ENCODE measurements around the gene ZFYVE21.

The ZFYVE21 gene

DNA sequence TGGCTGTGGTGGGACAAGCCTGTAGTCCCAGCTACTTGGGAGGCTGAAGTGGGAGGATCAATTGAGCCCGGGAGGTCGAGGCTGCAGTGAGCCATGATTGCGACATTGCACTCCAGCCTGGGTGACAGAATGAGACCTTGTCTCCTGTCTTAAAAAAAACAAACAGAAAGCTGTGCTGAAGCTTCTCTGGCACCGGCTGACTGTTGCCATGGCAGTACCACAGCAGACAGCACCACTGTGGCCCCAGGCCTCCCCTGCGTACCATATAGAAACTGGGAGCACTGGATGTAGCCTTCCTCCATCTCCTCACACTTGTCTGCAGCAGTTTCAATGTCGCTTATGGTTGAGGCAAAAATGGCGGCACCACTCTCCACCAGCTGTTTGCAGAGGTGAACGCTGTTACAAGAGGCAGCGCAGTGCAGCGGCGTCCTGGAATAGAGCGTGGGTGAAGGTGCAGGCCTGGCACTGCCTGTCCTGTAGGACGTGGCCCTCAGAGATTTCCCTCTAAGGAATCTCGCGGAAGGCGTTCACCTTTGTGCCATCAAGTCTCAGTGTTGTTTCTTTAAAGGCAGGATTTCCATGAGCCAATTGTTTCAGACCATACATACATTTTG lies 21.9 kb downstream of the ZFYVE21 start:
- ChIA-PET POLR2A (no interaction called here), CTCF (interaction anchor here (1.2 kb wide), 1 partner anchor 9 kb away, joined by 3 read pairs; no protein-coding TSS in a partner anchor)
- Histone ChIP-seq H3K9me3 (ENCODE audit: control extremely low read depth in 1 of 5, control insufficient read depth in 4 of 5, insufficient read depth in 2 of 5, low read depth in 1 of 5, low read length in 4 of 5) (no peaks in the 10 kb centered on the region), H3K4me1 (ENCODE audit: control extremely low read depth in 1 of 4, control insufficient read depth in 4 of 4, insufficient read depth in 4 of 4, low read length in 3 of 4) (peaks cover 0 to 7% (median 1%) of the 10 kb centered on the region in 4 experiments), H3K27me3 (replicated peaks in 2 of 5; ENCODE audit: control insufficient read depth in 4 of 5, insufficient read depth in 5 of 5, low read length in 4 of 5) (no peaks in the 10 kb centered on the region), H3K4me3 (ENCODE audit: control insufficient read depth in 1 of 7, extremely low read depth in 1 of 7, insufficient read depth in 4 of 7, low read depth in 2 of 7, low read length in 6 of 7) (no peak overlapping the region), H3K36me3 (ENCODE audit: control insufficient read depth in 4 of 4, insufficient read depth in 4 of 4, low read length in 3 of 4) (peaks cover 2 to 31% (median 15%) of the 10 kb centered on the region in 4 experiments), H3K27ac (ENCODE audit: insufficient read depth in 1 of 2, low read depth in 1 of 2, low read length in 2 of 2, poor library complexity in 1 of 2, severe bottlenecking in 2 of 2) (no peak overlapping the region)
- no peak for DNase-seq
- WGBS (ENCODE audit: insufficient coverage): 97% methylated on average over 14 of the region's 16 CpGs

DNA sequence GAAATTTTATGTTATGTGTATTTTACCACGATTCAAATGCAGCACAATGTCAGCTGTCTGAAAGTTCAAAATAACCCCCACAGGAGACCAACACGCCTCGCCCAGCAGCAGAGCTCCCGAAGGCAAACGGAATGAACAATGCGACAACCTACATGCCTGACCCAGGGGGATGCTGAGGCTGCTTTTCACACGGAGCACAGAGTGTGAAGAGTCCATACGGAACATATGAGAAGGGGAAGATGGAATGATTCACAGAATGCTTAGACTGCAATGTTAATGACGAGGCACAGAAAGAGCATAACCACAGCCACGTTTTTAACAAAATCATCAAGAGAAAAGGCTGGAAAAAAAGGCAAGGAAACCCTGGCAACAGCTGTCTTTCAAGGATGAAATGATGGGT lies 22.6 kb downstream of the ZFYVE21 start:
- no peaks in the 10 kb centered on the region for H3K9me3 ChIP-seq (ENCODE audit: control extremely low read depth in 1 of 5, control insufficient read depth in 4 of 5, insufficient read depth in 2 of 5, low read depth in 1 of 5, low read length in 4 of 5)
- peaks cover 0 to 7% (median 1%) of the 10 kb centered on the region in 4 experiments for H3K4me1 ChIP-seq (ENCODE audit: control extremely low read depth in 1 of 4, control insufficient read depth in 4 of 4, insufficient read depth in 4 of 4, low read length in 3 of 4)
- DNase-seq: no peak
- H3K27me3 ChIP-seq (replicated peaks in 2 of 5; ENCODE audit: control insufficient read depth in 4 of 5, insufficient read depth in 5 of 5, low read length in 4 of 5): no peaks in the 10 kb centered on the region
- CTCF ChIA-PET: no interaction called here
- POLR2A ChIA-PET: no interaction called here
- H3K36me3 ChIP-seq (ENCODE audit: control insufficient read depth in 4 of 4, insufficient read depth in 4 of 4, low read length in 3 of 4): peaks cover 0 to 26% (median 9%) of the 10 kb centered on the region in 4 experiments
- no peak overlapping the region for H3K27ac ChIP-seq (ENCODE audit: insufficient read depth in 1 of 2, low read depth in 1 of 2, low read length in 2 of 2, poor library complexity in 1 of 2, severe bottlenecking in 2 of 2)
- 97% methylated on average over 4 of the region's 10 CpGs for WGBS (ENCODE audit: insufficient coverage)
- no peak overlapping the region for H3K4me3 ChIP-seq (ENCODE audit: control insufficient read depth in 1 of 7, extremely low read depth in 1 of 7, insufficient read depth in 4 of 7, low read depth in 2 of 7, low read length in 6 of 7)

DNA sequence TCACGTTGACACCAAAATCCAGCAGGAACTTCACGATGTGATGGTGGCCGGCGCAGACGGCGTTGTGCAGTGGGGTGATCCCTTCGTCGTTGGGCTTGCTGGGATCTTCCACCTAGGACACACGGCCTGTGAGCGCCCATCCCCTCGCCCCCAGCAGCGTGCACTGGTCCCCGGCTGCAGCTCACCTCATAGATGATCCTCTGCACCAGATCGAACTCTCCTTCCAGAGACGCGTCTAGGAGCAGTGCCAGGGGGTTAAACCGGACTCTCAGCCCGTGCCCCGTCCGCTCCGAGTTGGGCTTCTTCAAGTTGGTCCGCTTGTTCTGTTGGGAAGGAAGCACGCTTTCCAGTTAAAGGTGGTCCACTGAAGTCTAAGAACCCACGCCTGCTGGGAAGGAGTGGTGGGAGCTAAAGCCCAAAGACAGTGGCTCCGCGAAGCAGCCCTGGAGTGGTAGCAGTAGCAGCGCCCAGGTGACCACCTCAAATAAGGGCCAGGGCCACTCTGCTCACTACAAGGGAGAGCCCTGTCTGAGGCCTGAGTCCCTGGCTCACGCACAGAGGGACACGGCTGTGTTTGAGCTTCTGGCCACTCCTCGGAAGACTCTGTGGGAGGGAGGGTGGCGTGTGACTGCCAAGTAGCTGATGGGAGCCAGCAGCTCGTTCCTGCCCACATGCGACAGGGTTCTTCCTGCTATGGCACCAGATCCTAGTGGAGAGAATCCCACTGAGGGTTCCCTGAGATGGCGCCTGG lies 23.3 kb downstream of the ZFYVE21 start:
- 95% methylated on average over 33 of the region's 34 CpGs for WGBS (ENCODE audit: insufficient coverage)
- ChIA-PET CTCF (interaction anchor here (1.2 kb wide), 1 partner anchor 13 kb away, joined by 3 read pairs; no protein-coding TSS in a partner anchor), POLR2A (no interaction called here)
- no peak overlapping the region for H3K4me3 ChIP-seq (ENCODE audit: control insufficient read depth in 1 of 7, extremely low read depth in 1 of 7, insufficient read depth in 4 of 7, low read depth in 2 of 7, low read length in 6 of 7)
- H3K9me3 ChIP-seq (ENCODE audit: control extremely low read depth in 1 of 5, control insufficient read depth in 4 of 5, insufficient read depth in 2 of 5, low read depth in 1 of 5, low read length in 4 of 5): no peaks in the 10 kb centered on the region
- peaks cover 0 to 19% (median 6%) of the 10 kb centered on the region in 4 experiments for H3K36me3 ChIP-seq (ENCODE audit: control insufficient read depth in 4 of 4, insufficient read depth in 4 of 4, low read length in 3 of 4)
- H3K4me1 ChIP-seq (ENCODE audit: control extremely low read depth in 1 of 4, control insufficient read depth in 4 of 4, insufficient read depth in 4 of 4, low read length in 3 of 4): peaks cover 0 to 7% (median 1%) of the 10 kb centered on the region in 4 experiments
- H3K27ac ChIP-seq (ENCODE audit: insufficient read depth in 1 of 2, low read depth in 1 of 2, low read length in 2 of 2, poor library complexity in 1 of 2, severe bottlenecking in 2 of 2): no peak overlapping the region
- DNase-seq: no peak
- H3K27me3 ChIP-seq (replicated peaks in 2 of 5; ENCODE audit: control insufficient read depth in 4 of 5, insufficient read depth in 5 of 5, low read length in 4 of 5): no peaks in the 10 kb centered on the region

DNA sequence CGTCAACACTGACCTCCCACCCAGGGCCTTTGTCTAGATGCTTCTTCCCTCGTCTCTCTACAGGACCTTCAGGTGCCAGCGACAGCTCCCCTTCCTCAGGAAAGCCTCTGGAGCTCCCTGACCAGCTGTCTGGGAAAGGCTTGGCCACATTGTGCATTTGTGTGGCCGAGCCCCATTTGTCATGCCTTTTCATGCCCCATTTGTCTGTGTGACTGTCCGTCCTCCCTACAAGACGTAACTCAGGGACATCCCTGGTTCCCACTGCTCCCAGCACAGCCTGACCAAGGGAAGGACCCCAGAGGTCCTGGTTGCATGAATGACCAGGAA lies 23.8 kb downstream of the ZFYVE21 start:
- ChIA-PET CTCF (interaction anchor here (1.2 kb wide), 1 partner anchor 12 kb away, joined by 3 read pairs; no protein-coding TSS in a partner anchor), POLR2A (no interaction called here)
- DNase-seq: no peak
- H3K4me3 ChIP-seq (ENCODE audit: control insufficient read depth in 1 of 7, extremely low read depth in 1 of 7, insufficient read depth in 4 of 7, low read depth in 2 of 7, low read length in 6 of 7): no peak overlapping the region
- WGBS (ENCODE audit: insufficient coverage): 96% methylated on average over 6 of the region's 6 CpGs
- no peak overlapping the region for H3K27ac ChIP-seq (ENCODE audit: insufficient read depth in 1 of 2, low read depth in 1 of 2, low read length in 2 of 2, poor library complexity in 1 of 2, severe bottlenecking in 2 of 2)
- no peaks in the 10 kb centered on the region for H3K27me3 ChIP-seq (replicated peaks in 2 of 5; ENCODE audit: control insufficient read depth in 4 of 5, insufficient read depth in 5 of 5, low read length in 4 of 5)
- H3K9me3 ChIP-seq (ENCODE audit: control extremely low read depth in 1 of 5, control insufficient read depth in 4 of 5, insufficient read depth in 2 of 5, low read depth in 1 of 5, low read length in 4 of 5): no peaks in the 10 kb centered on the region
- peaks cover 0 to 14% (median 3%) of the 10 kb centered on the region in 4 experiments for H3K36me3 ChIP-seq (ENCODE audit: control insufficient read depth in 4 of 4, insufficient read depth in 4 of 4, low read length in 3 of 4)
- peaks cover 0 to 7% (median 1%) of the 10 kb centered on the region in 4 experiments for H3K4me1 ChIP-seq (ENCODE audit: control extremely low read depth in 1 of 4, control insufficient read depth in 4 of 4, insufficient read depth in 4 of 4, low read length in 3 of 4)

DNA sequence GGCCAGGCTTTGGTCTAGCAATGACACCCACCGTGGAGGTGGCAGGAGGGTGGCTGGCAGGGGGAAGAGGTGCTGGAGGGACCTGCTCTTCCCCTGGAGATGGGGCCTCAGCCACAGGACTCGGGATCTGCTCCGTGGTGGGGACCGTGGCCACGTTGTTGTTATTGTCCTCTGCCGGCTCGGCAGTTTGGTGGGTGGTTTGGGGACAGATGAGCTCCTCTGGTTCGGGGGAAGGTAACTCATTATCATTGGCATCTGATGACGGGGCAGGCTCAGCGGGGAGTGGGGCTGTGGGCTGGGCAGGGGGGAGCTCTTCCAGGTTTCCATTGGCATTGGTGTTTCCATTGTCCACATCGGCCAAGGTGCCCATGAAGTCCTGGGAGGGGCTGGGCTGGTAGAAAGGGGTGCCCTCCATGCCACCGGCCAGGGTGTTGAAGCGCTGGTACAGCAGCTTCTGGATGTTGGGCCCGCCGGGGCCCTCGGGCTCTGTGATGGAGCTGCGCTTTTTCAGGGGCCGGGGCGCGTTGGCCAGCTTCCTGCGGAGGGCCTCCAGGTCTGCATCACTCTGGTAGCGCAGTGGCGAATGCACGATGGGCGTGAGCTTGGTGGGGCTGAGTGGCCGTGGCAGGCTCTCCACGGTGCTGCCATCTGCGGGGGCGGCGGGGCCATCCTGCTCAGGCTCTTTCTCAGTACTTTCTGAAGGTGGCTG lies 24.3 kb downstream of the ZFYVE21 start:
- Histone ChIP-seq H3K4me1 (ENCODE audit: control extremely low read depth in 1 of 4, control insufficient read depth in 4 of 4, insufficient read depth in 4 of 4, low read length in 3 of 4) (peaks cover 0 to 7% (median 1%) of the 10 kb centered on the region in 4 experiments), H3K27ac (ENCODE audit: insufficient read depth in 1 of 2, low read depth in 1 of 2, low read length in 2 of 2, poor library complexity in 1 of 2, severe bottlenecking in 2 of 2) (no peak overlapping the region), H3K27me3 (replicated peaks in 2 of 5; ENCODE audit: control insufficient read depth in 4 of 5, insufficient read depth in 5 of 5, low read length in 4 of 5) (no peaks in the 10 kb centered on the region), H3K4me3 (ENCODE audit: control insufficient read depth in 1 of 7, extremely low read depth in 1 of 7, insufficient read depth in 4 of 7, low read depth in 2 of 7, low read length in 6 of 7) (no peak overlapping the region), H3K36me3 (ENCODE audit: control insufficient read depth in 4 of 4, insufficient read depth in 4 of 4, low read length in 3 of 4) (peaks cover 0 to 12% (median under 1%) of the 10 kb centered on the region in 4 experiments), H3K9me3 (ENCODE audit: control extremely low read depth in 1 of 5, control insufficient read depth in 4 of 5, insufficient read depth in 2 of 5, low read depth in 1 of 5, low read length in 4 of 5) (no peaks in the 10 kb centered on the region)
- 96% methylated on average over 25 of the region's 30 CpGs for WGBS (ENCODE audit: insufficient coverage)
- ChIA-PET CTCF (interaction anchor here (1.2 kb wide), 1 partner anchor 12 kb away, joined by 3 read pairs; no protein-coding TSS in a partner anchor), POLR2A (no interaction called here)
- DNase-seq: no peak

DNA sequence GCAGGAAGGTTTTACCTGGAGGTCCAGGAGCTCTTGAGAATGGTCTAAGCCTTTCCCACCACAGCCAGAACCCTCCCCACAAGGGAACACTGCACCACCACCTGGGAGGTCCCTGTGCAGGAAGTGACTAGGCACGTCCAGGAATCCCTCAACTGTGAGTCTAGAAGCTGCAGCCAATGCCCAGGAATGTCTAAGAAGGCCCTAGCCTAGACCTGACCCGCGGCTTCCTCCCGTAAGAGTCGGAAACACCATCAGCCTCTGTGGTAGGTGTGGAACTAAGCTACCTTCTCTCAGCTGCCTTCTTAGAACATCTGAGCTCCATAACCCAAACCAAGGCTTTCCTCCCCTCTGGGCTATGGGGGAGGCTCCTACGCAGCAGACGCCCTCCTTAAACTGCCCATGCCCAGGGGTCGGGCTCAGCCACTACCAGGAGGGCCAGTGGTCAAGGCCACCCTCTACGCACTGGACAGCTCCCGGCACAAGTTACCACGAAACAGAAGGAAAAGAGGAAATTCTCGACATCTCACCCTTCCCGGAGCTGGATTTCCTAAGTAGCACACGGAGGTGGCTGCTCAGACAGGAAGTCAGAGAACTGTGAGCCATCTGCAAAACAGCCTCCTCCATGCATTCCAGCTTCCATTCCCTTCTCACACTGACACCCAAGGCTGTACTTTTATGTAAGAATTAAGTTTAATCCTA lies 25.5 kb downstream of the ZFYVE21 start:
- Histone ChIP-seq H3K4me3 (ENCODE audit: control insufficient read depth in 1 of 7, extremely low read depth in 1 of 7, insufficient read depth in 4 of 7, low read depth in 2 of 7, low read length in 6 of 7) (no peak overlapping the region), H3K27me3 (replicated peaks in 2 of 5; ENCODE audit: control insufficient read depth in 4 of 5, insufficient read depth in 5 of 5, low read length in 4 of 5) (no peaks in the 10 kb centered on the region), H3K27ac (ENCODE audit: insufficient read depth in 1 of 2, low read depth in 1 of 2, low read length in 2 of 2, poor library complexity in 1 of 2, severe bottlenecking in 2 of 2) (no peak overlapping the region), H3K36me3 (ENCODE audit: control insufficient read depth in 4 of 4, insufficient read depth in 4 of 4, low read length in 3 of 4) (peaks cover 0 to 8% (median 0%) of the 10 kb centered on the region in 4 experiments), H3K4me1 (ENCODE audit: control extremely low read depth in 1 of 4, control insufficient read depth in 4 of 4, insufficient read depth in 4 of 4, low read length in 3 of 4) (peaks cover 0 to 5% (median 1%) of the 10 kb centered on the region in 4 experiments), H3K9me3 (ENCODE audit: control extremely low read depth in 1 of 5, control insufficient read depth in 4 of 5, insufficient read depth in 2 of 5, low read depth in 1 of 5, low read length in 4 of 5) (no peaks in the 10 kb centered on the region)
- POLR2A ChIA-PET: interaction anchor here (0.5 kb wide), 1 partner anchor 29 kb away, joined by 3 read pairs; no protein-coding TSS in a partner anchor
- no peak for DNase-seq
- 70% methylated on average over 10 of the region's 14 CpGs for WGBS (ENCODE audit: insufficient coverage)
- CTCF ChIA-PET: interaction anchor here (0.6 to 1.8 kb wide), 3 partner anchors 8 to 267 kb away, joined by 3 to 9 read pairs (median 4); no protein-coding TSS in a partner anchor
